IPS-18a (cell line): ENCODE measurements around the gene PFAS.
A peak's percentile ranks its signal among the peaks of the same experiment; 100 is the strongest.
"Not testable (repeated sequence)": the region's sequence is repeated elsewhere in the genome, so short reads cannot be mapped to it uniquely, and the experiment has no call there.

Experiments
- H3K27ac ChIP-seq: one replicate; pipeline ENCODE4 v1.5.1; 2013; ENCODE audit warnings: low read length
- H3K27me3 ChIP-seq: one replicate; pipeline ENCODE4 v1.6.1; 2013; ENCODE audit warnings: mild to moderate bottlenecking, low read length; ENCODE audit not compliant: control insufficient read depth, insufficient read depth
- H3K36me3 ChIP-seq: one replicate; pipeline ENCODE4 v1.6.1; 2013; ENCODE audit warnings: low read depth, low read length; ENCODE audit not compliant: control insufficient read depth
- H3K4me1 ChIP-seq: one replicate; pipeline ENCODE4 v1.6.1; 2013; ENCODE audit warnings: low read depth, low read length; ENCODE audit not compliant: control insufficient read depth
- H3K4me3 ChIP-seq: one replicate; pipeline ENCODE4 v1.5.1; 2013; ENCODE audit warnings: low read length
- H3K9ac ChIP-seq: one replicate; pipeline ENCODE4 v1.6.1; 2013; ENCODE audit warnings: mild to moderate bottlenecking, low read length, moderate library complexity
- H3K9me3 ChIP-seq: one replicate; pipeline ENCODE4 v1.6.1; 2013; ENCODE audit warnings: low read depth, low read length; ENCODE audit not compliant: control insufficient read depth

The PFAS gene

GRCh38 chr17:8234361-8235270, 14.5 kb upstream of the PFAS start:
- Histone ChIP-seq H3K9ac (no peak overlapping the region), H3K27me3 (no peaks in the 10 kb centered on the region), H3K36me3 (peaks cover 81% of the 10 kb centered on the region), H3K4me1 (no peaks in the 10 kb centered on the region), H3K4me3 (no peak overlapping the region), H3K27ac (no peak overlapping the region), H3K9me3 (no peaks in the 10 kb centered on the region)

GRCh38 chr17:8235676-8236075, 13.4 kb upstream of the PFAS start:
- H3K27ac ChIP-seq: no peak overlapping the region
- no peaks in the 10 kb centered on the region for H3K4me1 ChIP-seq
- peaks cover 70% of the 10 kb centered on the region for H3K36me3 ChIP-seq
- no peaks in the 10 kb centered on the region for H3K27me3 ChIP-seq
- H3K9ac ChIP-seq: no peak overlapping the region
- no peak overlapping the region for H3K4me3 ChIP-seq
- H3K9me3 ChIP-seq: no peaks in the 10 kb centered on the region

- H3K27ac ChIP-seq: no peak overlapping the region
- no peaks in the 10 kb centered on the region for H3K27me3 ChIP-seq
- H3K9me3 ChIP-seq: no peaks in the 10 kb centered on the region
- no peak overlapping the region for H3K9ac ChIP-seq
- peaks cover 57% of the 10 kb centered on the region for H3K36me3 ChIP-seq
- H3K4me1 ChIP-seq: no peaks in the 10 kb centered on the region
- H3K4me3 ChIP-seq: no peak overlapping the region
Observed at GRCh38 chr17:8237175-8237574, 11.9 kb upstream of the PFAS start.

- Histone ChIP-seq H3K36me3 (peaks cover 50% of the 10 kb centered on the region), H3K9me3 (no peaks in the 10 kb centered on the region), H3K27ac (no peak overlapping the region)
Observed at GRCh38 chr17:8237886-8238285, 11.2 kb upstream of the PFAS start.

GRCh38 chr17:8243827-8244226, 5.3 kb upstream of the PFAS start:
- no peak overlapping the region for H3K27ac ChIP-seq
- H3K27me3 ChIP-seq: no peaks in the 10 kb centered on the region

More at GRCh38 chr17:8237886-8238285, 11.2 kb upstream of the PFAS start:
- Histone ChIP-seq H3K4me3 (no peak overlapping the region), H3K27me3 (no peaks in the 10 kb centered on the region), H3K9ac (no peak overlapping the region), H3K4me1 (no peaks in the 10 kb centered on the region)

GRCh38 chr17:8244768-8245167, 4.3 kb upstream of the PFAS start:
- Histone ChIP-seq H3K27ac (no peak overlapping the region), H3K4me3 (no peak overlapping the region), H3K36me3 (no peaks in the 10 kb centered on the region), H3K9ac (no peak overlapping the region), H3K27me3 (no peaks in the 10 kb centered on the region), H3K9me3 (no peaks in the 10 kb centered on the region), H3K4me1 (no peaks in the 10 kb centered on the region)

More at GRCh38 chr17:8243827-8244226, 5.3 kb upstream of the PFAS start:
- no peak overlapping the region for H3K4me3 ChIP-seq
- H3K9ac ChIP-seq: no peak overlapping the region
- H3K4me1 ChIP-seq: no peaks in the 10 kb centered on the region
- no peaks in the 10 kb centered on the region for H3K36me3 ChIP-seq
- H3K9me3 ChIP-seq: no peaks in the 10 kb centered on the region

- H3K4me3 ChIP-seq: peak overlapping the region; percentile 100
- peak overlapping the region; percentile 100 for H3K9ac ChIP-seq
- H3K36me3 ChIP-seq: peaks cover 17% of the 10 kb centered on the region
- H3K9me3 ChIP-seq: no peaks in the 10 kb centered on the region
- peak overlapping the region; percentile 99 for H3K27ac ChIP-seq
- H3K4me1 ChIP-seq: peaks cover 8% of the 10 kb centered on the region
- no peaks in the 10 kb centered on the region for H3K27me3 ChIP-seq
Observed at GRCh38 chr17:8249621-8250500, 772 bp downstream of the PFAS start.

GRCh38 chr17:8251411-8251810, 2.3 kb downstream of the PFAS start:
- H3K9ac ChIP-seq, H3K4me1 ChIP-seq, H3K9me3 ChIP-seq, H3K27ac ChIP-seq, H3K27me3 ChIP-seq, H3K4me3 ChIP-seq: not testable (repeated sequence)
- peaks cover 33% of the 10 kb centered on the region for H3K36me3 ChIP-seq

- H3K4me1 ChIP-seq: peaks cover 8% of the 10 kb centered on the region
- no peak overlapping the region for H3K4me3 ChIP-seq
- no peak overlapping the region for H3K9ac ChIP-seq
- no peaks in the 10 kb centered on the region for H3K27me3 ChIP-seq
- H3K36me3 ChIP-seq: peaks cover 53% of the 10 kb centered on the region
- no peaks in the 10 kb centered on the region for H3K9me3 ChIP-seq
- H3K27ac ChIP-seq: no peak overlapping the region
Observed at GRCh38 chr17:8253801-8254200, 4.7 kb downstream of the PFAS start.

GRCh38 chr17:8254881-8255280, 5.8 kb downstream of the PFAS start:
- H3K27ac ChIP-seq: no peak overlapping the region
- no peak overlapping the region for H3K4me3 ChIP-seq
- peaks cover 61% of the 10 kb centered on the region for H3K36me3 ChIP-seq
- H3K9me3 ChIP-seq: no peaks in the 10 kb centered on the region
- H3K27me3 ChIP-seq: no peaks in the 10 kb centered on the region
- H3K4me1 ChIP-seq: peaks cover 8% of the 10 kb centered on the region
- H3K9ac ChIP-seq: no peak overlapping the region

- no peaks in the 10 kb centered on the region for H3K27me3 ChIP-seq
- H3K4me3 ChIP-seq: no peak overlapping the region
Observed at GRCh38 chr17:8255499-8255898, 6.4 kb downstream of the PFAS start.

More at GRCh38 chr17:8255499-8255898, 6.4 kb downstream of the PFAS start:
- Histone ChIP-seq H3K4me1 (peaks cover 1% of the 10 kb centered on the region), H3K9me3 (no peaks in the 10 kb centered on the region), H3K27ac (no peak overlapping the region), H3K9ac (no peak overlapping the region), H3K36me3 (peaks cover 67% of the 10 kb centered on the region)
